22Rv1 (cell line): ENCODE measurements around the gene AP2M1.

Source experiments
- H3K27ac ChIP-seq: fragments of 450-650 bp; 2 replicates; pipeline ENCODE4 v1.5.1; 2017
- ZFX ChIP-seq: fragments of 450-650 bp; IDR thresholded peaks from 2 replicates; pipeline ENCODE4 v1.6.1; 2017; ENCODE audit warnings: antibody characterized with exemption, borderline replicate concordance
- TF ChIP-seq, protein P1 (sequence below): fragments of 450-650 bp; IDR thresholded peaks from 2 replicates; pipeline ENCODE4 v1.5.1; 2017; ENCODE audit warnings: mild to moderate bottlenecking

Gene AP2M1

DNA sequence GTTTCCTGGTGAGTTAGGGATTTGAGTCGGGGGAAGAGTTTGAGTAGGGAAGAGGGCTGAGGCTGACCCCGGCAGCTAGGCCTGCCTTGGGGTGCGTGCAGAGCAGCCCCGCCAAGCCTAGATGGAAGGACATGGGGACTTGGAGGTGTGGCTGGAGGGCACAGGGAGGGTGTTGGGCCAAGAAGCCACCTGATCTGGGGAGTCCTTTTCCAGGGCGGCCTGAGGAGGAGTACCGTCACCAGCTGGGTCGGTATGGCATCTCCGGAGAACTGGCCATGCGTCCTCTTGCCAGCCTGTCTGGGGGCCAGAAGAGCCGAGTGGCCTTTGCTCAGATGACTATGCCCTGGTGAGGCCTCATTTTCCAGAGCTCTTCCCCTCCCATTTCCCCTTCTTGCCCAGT is 18.2 kb downstream of the AP2M1 start:
- TF ChIP-seq ZFX, result no peak
- TF ChIP-seq, protein P1, sequence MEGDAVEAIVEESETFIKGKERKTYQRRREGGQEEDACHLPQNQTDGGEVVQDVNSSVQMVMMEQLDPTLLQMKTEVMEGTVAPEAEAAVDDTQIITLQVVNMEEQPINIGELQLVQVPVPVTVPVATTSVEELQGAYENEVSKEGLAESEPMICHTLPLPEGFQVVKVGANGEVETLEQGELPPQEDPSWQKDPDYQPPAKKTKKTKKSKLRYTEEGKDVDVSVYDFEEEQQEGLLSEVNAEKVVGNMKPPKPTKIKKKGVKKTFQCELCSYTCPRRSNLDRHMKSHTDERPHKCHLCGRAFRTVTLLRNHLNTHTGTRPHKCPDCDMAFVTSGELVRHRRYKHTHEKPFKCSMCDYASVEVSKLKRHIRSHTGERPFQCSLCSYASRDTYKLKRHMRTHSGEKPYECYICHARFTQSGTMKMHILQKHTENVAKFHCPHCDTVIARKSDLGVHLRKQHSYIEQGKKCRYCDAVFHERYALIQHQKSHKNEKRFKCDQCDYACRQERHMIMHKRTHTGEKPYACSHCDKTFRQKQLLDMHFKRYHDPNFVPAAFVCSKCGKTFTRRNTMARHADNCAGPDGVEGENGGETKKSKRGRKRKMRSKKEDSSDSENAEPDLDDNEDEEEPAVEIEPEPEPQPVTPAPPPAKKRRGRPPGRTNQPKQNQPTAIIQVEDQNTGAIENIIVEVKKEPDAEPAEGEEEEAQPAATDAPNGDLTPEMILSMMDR, result no peak
- no peak overlapping the region for H3K27ac ChIP-seq

- H3K27ac ChIP-seq, result no peak overlapping the region
- no peak for TF ChIP-seq ZFX
- TF ChIP-seq, protein P1, result no peak
Observed at GRCh38 chr3:184193991-184194539, 19.4 kb downstream of the AP2M1 start.

- H3K27ac ChIP-seq, result no peak overlapping the region
- TF ChIP-seq, protein P1, result no peak
- no peak for TF ChIP-seq ZFX
Observed at GRCh38 chr3:184196536-184196935, 21.9 kb downstream of the AP2M1 start.

DNA sequence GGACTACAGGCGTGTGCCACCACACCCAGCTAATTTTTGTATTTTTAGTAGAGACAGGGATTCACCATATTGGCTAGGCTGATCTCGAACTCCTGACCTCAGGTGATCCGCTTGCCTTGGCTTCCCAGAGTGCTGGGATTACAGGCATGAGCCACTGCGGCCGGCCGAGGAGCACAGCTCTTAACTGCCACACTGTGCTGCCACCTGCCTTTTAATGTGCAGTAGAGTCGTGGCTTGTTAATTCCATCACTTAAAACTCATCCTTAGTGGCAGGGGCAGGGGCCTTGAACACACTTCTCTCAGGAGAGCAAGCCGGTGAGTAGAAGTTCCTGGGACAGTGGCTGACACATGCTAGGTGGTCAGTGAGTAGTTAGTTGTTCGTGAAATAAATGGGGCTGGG is 23.9 kb downstream of the AP2M1 start:
- H3K27ac ChIP-seq, result no peak overlapping the region
- no peak for TF ChIP-seq ZFX
- TF ChIP-seq, protein P1, result no peak

GRCh38 chr3:184200825-184201224 is 26.2 kb downstream of the AP2M1 start:
- TF ChIP-seq, protein P1, result no peak
- TF ChIP-seq ZFX, result no peak
- H3K27ac ChIP-seq, result no peak overlapping the region

- no peak overlapping the region for H3K27ac ChIP-seq
- TF ChIP-seq, protein P1, result no peak
- TF ChIP-seq ZFX, result no peak
Observed at GRCh38 chr3:184203526-184203925, 28.9 kb downstream of the AP2M1 start.

DNA sequence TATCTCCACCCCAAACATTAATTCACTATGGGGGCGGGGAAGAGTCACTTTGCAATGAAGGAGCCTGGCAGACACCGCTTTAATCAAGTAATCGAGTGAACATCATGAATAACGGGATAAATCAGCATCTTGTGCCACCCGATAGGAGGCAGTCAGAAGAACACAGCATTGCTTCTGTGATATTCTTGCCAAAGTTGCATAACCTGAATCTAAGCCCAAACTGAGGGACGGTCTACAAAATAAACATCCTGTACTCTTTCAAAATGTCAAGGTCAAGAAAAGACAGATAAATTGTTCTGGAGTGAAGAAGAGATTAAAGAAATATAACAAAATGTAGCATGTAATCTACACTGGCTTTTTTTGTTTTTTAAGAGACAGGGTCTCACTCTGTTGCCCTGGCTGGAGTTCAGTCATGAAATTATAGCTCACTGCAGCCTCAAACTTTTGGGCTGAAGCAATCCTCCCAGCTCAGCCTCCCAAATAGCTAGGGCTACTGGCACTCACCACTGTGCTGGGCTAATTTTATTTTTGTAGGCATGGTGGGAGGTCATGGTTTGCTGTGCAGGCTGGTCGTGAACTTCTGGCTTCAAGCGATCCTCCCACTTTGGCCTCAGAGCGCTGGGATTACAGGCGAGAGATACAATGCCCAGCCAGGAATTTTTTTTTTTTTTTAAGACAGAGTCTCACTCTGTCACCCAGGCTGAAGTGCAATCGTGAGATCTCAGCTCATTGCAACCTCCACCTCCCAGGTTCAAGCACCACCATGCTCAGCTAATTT is 34.7 kb downstream of the AP2M1 start:
- TF ChIP-seq, protein P1, result no peak
- TF ChIP-seq ZFX, result no peak
- H3K27ac ChIP-seq, result no peak overlapping the region
